Iris pigment epithelial cell (primary cell): Measurements from ENCODE around the gene GBE1.

ENCODE experiments used
- DNase-seq: peaks from one replicate; pipeline ENCODE4 v3.0.0-alpha.2; 2011; ENCODE audit warnings: low read depth

The GBE1 gene

GRCh38 chr3:81468391-81468790 is 293.1 kb downstream of the GBE1 start:
- no peak for DNase-seq

GRCh38 chr3:81466201-81466560 is 295.3 kb downstream of the GBE1 start:
- no peak for DNase-seq

GRCh38 chr3:81465510-81466200 is 295.8 kb downstream of the GBE1 start:
- peak; percentile 56 for DNase-seq

GRCh38 chr3:81463781-81464180 is 297.7 kb downstream of the GBE1 start:
- no peak for DNase-seq

GRCh38 chr3:81462921-81463320 is 298.5 kb downstream of the GBE1 start:
- no peak for DNase-seq

GRCh38 chr3:81459733-81460132 is 301.7 kb downstream of the GBE1 start:
- no peak for DNase-seq

- DNase-seq = peak; percentile 47
These were observed 309.0 kb downstream of the GBE1 start for GRCh38 chr3:81452418-81452817.

- DNase-seq = peak; percentile 40
These were observed 309.8 kb downstream of the GBE1 start for GRCh38 chr3:81451611-81452010.

- no peak for DNase-seq
These were observed 310.3 kb downstream of the GBE1 start for GRCh38 chr3:81451140-81451539.

GRCh38 chr3:81446806-81447205 is 314.6 kb downstream of the GBE1 start:
- no peak for DNase-seq

GRCh38 chr3:81445712-81446111 is 315.7 kb downstream of the GBE1 start:
- no peak for DNase-seq

GRCh38 chr3:81444817-81445460 is 316.5 kb downstream of the GBE1 start:
- DNase-seq = no peak

GRCh38 chr3:81443958-81444357 is 317.5 kb downstream of the GBE1 start:
- DNase-seq = peak; percentile 86

- no peak for DNase-seq
These were observed 318.0 kb downstream of the GBE1 start for GRCh38 chr3:81443457-81443782.

- DNase-seq = no peak
These were observed 318.5 kb downstream of the GBE1 start for GRCh38 chr3:81442758-81443456.

- no peak for DNase-seq
These were observed 320.8 kb downstream of the GBE1 start for GRCh38 chr3:81440661-81441060.
